AML-193 (cell line): ENCODE data around the gene TAS2R1.

ENCODE experiments used
- DNase-seq, 2 experiments: peaks; one replicate each; lab custom pipeline; 2025; lab: John Stamatoyannopoulos, UW

TAS2R1 gene

GRCh38 chr5:9587135-9587534, 43.0 kb downstream of the TAS2R1 start:
- DNase-seq: no peak

DNA sequence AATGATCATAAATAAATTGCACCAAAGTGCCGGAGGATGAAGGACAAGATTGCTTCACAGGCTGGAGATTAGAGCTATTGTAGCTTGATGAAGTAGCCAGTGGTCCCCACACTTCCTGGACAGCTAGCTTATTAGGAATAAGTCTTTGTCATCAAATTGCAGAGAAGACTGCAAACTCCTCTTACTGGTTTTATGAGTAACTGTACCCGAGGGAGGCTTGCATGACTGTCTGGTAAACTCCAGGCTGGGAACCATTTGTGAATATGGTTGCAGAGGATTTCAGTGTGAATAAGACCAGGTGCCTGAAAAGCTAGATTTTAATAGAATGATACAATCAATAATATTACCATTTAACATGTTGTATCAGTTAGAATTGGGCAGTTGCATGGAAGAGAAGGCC, 47.7 kb downstream of the TAS2R1 start:
- no peak for DNase-seq
